HUES48 (cell line): Measurements from ENCODE around the gene SQSTM1.

ENCODE experiments used
- H3K27ac ChIP-seq: one replicate; pipeline ENCODE4 v1.7.0; 2013; ENCODE audit warnings: low read depth, low read length, inconsistent platforms
- H3K27me3 ChIP-seq: 2 replicates; pipeline ENCODE4 v1.6.1; 2013; ENCODE audit warnings: mild to moderate bottlenecking, low read length; ENCODE audit not compliant: control insufficient read depth, insufficient read depth
- H3K36me3 ChIP-seq: 2 replicates; pipeline ENCODE4 v1.6.1; 2013; ENCODE audit warnings: low read length; ENCODE audit not compliant: control insufficient read depth, insufficient read depth
- H3K4me1 ChIP-seq: 2 replicates; pipeline ENCODE4 v1.6.1; 2013; ENCODE audit warnings: mild to moderate bottlenecking, low read length; ENCODE audit not compliant: control insufficient read depth, insufficient read depth
- H3K4me3 ChIP-seq: 2 replicates; pipeline ENCODE4 v1.5.1; 2013; ENCODE audit warnings: mild to moderate bottlenecking, low read depth, low read length
- H3K9ac ChIP-seq: 2 replicates; pipeline ENCODE4 v1.6.1; 2013; ENCODE audit warnings: mild to moderate bottlenecking, low read depth, low read length, moderate library complexity
- H3K9me3 ChIP-seq: 2 replicates; pipeline ENCODE4 v1.6.1; 2013; ENCODE audit warnings: low read length; ENCODE audit not compliant: control insufficient read depth, insufficient read depth

Gene SQSTM1

DNA sequence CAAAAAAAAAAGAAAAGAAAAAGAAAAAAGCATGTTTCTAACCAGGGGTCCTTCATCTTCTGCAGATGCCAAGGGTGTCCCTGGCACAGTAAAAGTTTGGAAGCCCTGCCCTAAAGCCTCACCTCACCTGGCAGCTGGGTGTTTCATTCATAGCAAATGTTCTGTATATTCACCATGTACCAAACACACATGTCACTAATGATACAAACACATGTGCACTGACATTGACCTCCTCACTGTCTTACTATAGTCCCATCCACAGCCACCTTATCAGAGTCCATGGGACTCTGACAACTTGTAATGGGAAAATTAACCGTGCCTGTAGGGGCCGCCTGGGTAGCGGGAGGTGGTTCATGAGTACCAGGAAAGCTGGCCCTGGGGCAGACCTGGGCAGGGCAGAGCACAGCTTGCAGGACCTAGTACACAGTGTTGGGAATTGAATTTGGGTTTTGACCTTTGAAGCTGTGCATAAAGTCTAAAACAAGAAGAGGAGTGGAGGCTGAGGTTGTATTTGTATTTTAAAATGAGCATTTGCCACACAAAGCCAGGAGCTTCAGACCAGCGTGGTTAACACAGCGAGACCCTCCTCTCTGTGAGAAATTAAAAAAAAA lies 7.6 kb upstream of the SQSTM1 start:
- H3K27me3 ChIP-seq: peaks cover 2% of the 10 kb centered on the region; the same call in 1 of the 2 replicates
- peaks cover 10% of the 10 kb centered on the region for H3K36me3 ChIP-seq
- H3K4me1 ChIP-seq: peaks cover 9% of the 10 kb centered on the region
- H3K4me3 ChIP-seq: no peak overlapping the region
- H3K27ac ChIP-seq: no peak overlapping the region
- H3K9ac ChIP-seq: no peak overlapping the region
- no peaks in the 10 kb centered on the region for H3K9me3 ChIP-seq

GRCh38 chr5:179814090-179814489 lies 6.6 kb upstream of the SQSTM1 start:
- H3K9me3 ChIP-seq: no peaks in the 10 kb centered on the region
- H3K4me3 ChIP-seq: no peak overlapping the region
- H3K27me3 ChIP-seq: peaks cover 2% of the 10 kb centered on the region; the same call in 1 of the 2 replicates
- peaks cover 10% of the 10 kb centered on the region for H3K36me3 ChIP-seq
- no peak overlapping the region for H3K27ac ChIP-seq
- no peak overlapping the region for H3K9ac ChIP-seq
- H3K4me1 ChIP-seq: peaks cover 15% of the 10 kb centered on the region

- H3K27ac ChIP-seq: no peak overlapping the region
- no peak overlapping the region for H3K9ac ChIP-seq
- H3K4me3 ChIP-seq: no peak overlapping the region
- H3K4me1 ChIP-seq: peaks cover 29% of the 10 kb centered on the region
- H3K36me3 ChIP-seq: peaks cover 10% of the 10 kb centered on the region
- H3K9me3 ChIP-seq: no peaks in the 10 kb centered on the region
- H3K27me3 ChIP-seq: peaks cover 2% of the 10 kb centered on the region; the same call in 1 of the 2 replicates
These were observed 5.0 kb upstream of the SQSTM1 start for GRCh38 chr5:179815491-179816249.

DNA sequence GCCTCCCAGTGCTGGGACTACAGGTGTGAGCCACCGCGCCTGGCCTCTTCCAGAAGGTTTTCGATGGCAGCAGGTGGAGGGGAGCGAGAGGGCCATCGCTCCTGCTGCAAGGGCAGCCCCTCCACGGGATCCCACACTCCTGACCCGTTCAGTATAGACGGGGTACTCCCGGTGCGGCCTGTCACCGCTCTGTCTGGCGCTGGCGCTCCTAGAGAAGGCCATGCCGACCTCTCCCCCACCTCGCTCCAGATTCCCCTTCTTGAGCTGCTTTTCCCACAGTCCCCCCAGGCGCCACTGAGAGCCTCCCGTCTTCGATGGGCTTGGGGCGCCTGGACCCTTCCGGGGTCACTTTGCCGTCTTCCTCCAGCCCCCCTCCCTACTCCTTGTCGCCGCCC lies 4.3 kb upstream of the SQSTM1 start:
- Histone ChIP-seq H3K9me3 (no peaks in the 10 kb centered on the region), H3K27me3 (peaks cover 2% of the 10 kb centered on the region; the same call in 1 of the 2 replicates), H3K4me3 (peak overlapping the region; percentile 53), H3K4me1 (peaks cover 29% of the 10 kb centered on the region), H3K9ac (no peak overlapping the region), H3K36me3 (peaks cover 10% of the 10 kb centered on the region), H3K27ac (no peak overlapping the region)

- Histone ChIP-seq H3K4me1 (peaks cover 31% of the 10 kb centered on the region), H3K9me3 (no peaks in the 10 kb centered on the region), H3K27me3 (peaks cover 2% of the 10 kb centered on the region; the same call in 1 of the 2 replicates), H3K36me3 (peaks cover 10% of the 10 kb centered on the region), H3K9ac (no peak overlapping the region), H3K27ac (no peak overlapping the region), H3K4me3 (peak overlapping the region; percentile 53)
These were observed 3.8 kb upstream of the SQSTM1 start for GRCh38 chr5:179816796-179817469.

GRCh38 chr5:179817470-179817840 lies 3.2 kb upstream of the SQSTM1 start:
- peaks cover 6% of the 10 kb centered on the region for H3K36me3 ChIP-seq
- H3K9ac ChIP-seq: no peak overlapping the region
- H3K27ac ChIP-seq: no peak overlapping the region
- peaks cover 36% of the 10 kb centered on the region for H3K4me1 ChIP-seq
- peak overlapping the region; percentile 53 for H3K4me3 ChIP-seq
- H3K27me3 ChIP-seq: peaks cover 2% of the 10 kb centered on the region; the same call in 1 of the 2 replicates
- no peaks in the 10 kb centered on the region for H3K9me3 ChIP-seq

- H3K9ac ChIP-seq: 0 out of 2 replicates have a peak overlapping the region, but pooled peaks have one; percentile 23
- H3K36me3 ChIP-seq: peaks cover 7% of the 10 kb centered on the region
- H3K4me1 ChIP-seq: peaks cover 42% of the 10 kb centered on the region
- no peaks in the 10 kb centered on the region for H3K9me3 ChIP-seq
- H3K27me3 ChIP-seq: peaks cover 2% of the 10 kb centered on the region; the same call in 1 of the 2 replicates
- H3K4me3 ChIP-seq: peak overlapping the region; percentile 18
- H3K27ac ChIP-seq: peak overlapping the region; percentile 94
These were observed 2.6 kb upstream of the SQSTM1 start for GRCh38 chr5:179817890-179818745.

GRCh38 chr5:179818746-179819295 lies 1.9 kb upstream of the SQSTM1 start:
- peak overlapping the region; percentile 18 for H3K4me3 ChIP-seq
- peaks cover 36% of the 10 kb centered on the region for H3K4me1 ChIP-seq
- H3K27ac ChIP-seq: peak overlapping the region; percentile 94
- H3K36me3 ChIP-seq: peaks cover 13% of the 10 kb centered on the region
- H3K9me3 ChIP-seq: no peaks in the 10 kb centered on the region
- H3K9ac ChIP-seq: peak overlapping the region; percentile 62; the same call in 1 of the 2 replicates
- H3K27me3 ChIP-seq: peaks cover 2% of the 10 kb centered on the region; the same call in 1 of the 2 replicates

GRCh38 chr5:179819296-179820126 lies 1.2 kb upstream of the SQSTM1 start:
- H3K27me3 ChIP-seq: peaks cover 2% of the 10 kb centered on the region; the same call in 1 of the 2 replicates
- peaks cover 35% of the 10 kb centered on the region for H3K4me1 ChIP-seq
- H3K36me3 ChIP-seq: peaks cover 20% of the 10 kb centered on the region
- H3K9ac ChIP-seq: peak overlapping the region; percentile 62
- H3K4me3 ChIP-seq: peak overlapping the region; percentile 18; the same call in 1 of the 2 replicates
- H3K27ac ChIP-seq: peak overlapping the region; percentile 94
- no peaks in the 10 kb centered on the region for H3K9me3 ChIP-seq
